ENCODE results near the gene TINAGL1. TPM values are rescaled to one million over a fixed set of nuclear protein-coding genes. Genes with fewer than 3 reads are reported as not detected.

TINAGL1 gene
- total RNA-seq, 1 experiment from 2014 or later = 0.23 TPM

GRCh38 chr1:31568895-31569595, 7.3 kb upstream of the TINAGL1 start:
- DNase-seq (ENCODE audit: low spot score) = no peak

DNA sequence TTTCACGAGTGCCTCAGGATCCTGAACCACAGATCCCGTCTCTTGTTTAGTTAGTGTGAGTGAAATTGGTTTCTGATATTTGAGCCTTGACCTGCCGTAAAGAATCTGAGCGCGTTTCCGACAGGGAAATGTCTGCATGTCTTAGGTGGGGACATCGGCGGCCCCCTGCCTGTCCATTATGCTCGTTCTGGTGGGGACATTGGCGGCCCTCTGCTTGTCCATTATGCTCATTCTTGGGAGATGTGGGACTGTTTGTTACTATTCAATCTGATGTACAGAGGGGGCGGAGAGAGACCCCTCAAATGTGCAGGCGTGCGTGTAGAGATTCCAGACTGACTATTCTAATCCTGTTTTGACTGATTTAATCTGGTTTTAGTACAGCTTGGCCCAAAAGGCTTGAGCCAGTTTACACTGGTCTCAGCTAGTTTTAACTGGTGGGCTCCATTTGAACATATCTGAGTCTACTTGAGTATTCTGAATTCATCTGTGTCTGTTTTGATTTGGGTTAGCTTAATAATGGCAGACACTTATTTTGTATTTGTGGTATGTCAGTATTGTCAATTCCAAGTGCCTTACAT, 6.6 kb upstream of the TINAGL1 start:
- DNase-seq (ENCODE audit: low spot score) = no peak

- no peak for DNase-seq (ENCODE audit: low spot score)
Measured at GRCh38 chr1:31570228-31570627, 6.1 kb upstream of the TINAGL1 start.

- DNase-seq (ENCODE audit: low spot score) = no peak
Measured at GRCh38 chr1:31570906-31571305, 5.4 kb upstream of the TINAGL1 start.

DNA sequence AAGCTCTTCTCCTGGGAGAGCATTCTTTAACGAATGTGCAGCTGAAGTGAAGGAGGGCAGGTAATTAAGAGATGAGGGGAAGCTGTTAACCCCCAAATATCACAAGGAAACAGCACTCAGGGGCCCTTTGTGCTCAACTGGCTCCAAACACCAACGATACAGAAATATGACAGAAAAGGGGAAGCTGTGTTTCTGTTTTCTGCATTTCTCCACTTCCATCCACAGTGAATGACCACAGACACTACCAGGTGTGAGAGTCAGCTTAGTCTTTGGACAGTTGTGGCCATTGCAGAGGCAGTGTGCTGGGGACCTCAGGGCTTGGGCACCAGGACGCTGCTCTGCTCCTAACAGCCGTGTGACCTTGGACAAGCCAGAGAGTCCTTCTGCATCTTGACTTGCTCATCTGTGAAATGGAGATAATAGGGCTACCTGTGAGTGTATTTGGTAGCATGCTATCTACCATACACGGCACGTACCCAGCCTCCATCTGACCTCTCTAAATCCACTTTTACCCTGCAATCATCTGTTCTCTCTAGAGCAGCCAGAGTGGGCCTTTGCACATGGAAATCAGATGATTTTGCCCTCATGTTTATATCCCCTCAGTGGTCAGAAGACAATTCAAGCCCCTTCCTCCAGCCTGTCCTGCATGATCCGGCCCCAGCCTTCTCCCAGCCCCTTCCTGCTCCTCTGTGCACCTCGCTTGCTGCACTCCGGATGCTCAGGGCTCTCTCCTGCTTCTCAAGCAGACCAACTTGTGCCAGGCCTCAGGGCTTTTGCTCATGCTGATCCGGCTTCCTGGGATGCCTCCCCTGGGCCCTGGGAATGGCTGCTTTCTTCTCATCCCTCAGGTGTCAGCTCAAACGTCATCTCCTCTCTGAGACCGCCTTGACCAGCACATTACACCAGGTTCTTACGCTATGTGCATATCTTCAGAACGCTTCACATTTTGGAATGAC, 4.7 kb upstream of the TINAGL1 start:
- DNase-seq (ENCODE audit: low spot score) = no peak

- no peak for DNase-seq (ENCODE audit: low spot score)
Measured at GRCh38 chr1:31572323-31573104, 3.8 kb upstream of the TINAGL1 start.

DNA sequence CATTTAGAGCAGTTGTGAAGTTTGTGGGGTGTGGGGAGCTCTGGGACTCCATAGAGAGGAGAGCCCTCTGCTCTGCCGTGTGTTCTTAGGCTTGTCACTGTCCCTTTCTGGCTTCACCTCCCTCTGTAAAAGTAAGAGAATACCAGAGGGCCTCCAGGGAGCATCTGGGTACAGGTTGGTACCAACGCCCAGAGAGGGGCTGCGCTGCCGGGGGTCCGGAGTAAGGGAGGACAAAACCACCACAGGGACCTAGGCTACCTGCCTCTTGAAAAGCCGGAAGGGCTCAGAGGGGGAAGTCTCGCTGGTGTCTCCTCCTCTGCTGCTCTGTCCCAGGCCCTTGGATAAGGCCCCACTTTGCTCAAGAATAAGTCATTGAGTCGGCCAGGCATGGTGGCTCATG, 3.1 kb upstream of the TINAGL1 start:
- no peak for DNase-seq (ENCODE audit: low spot score)

GRCh38 chr1:31574749-31575368, 1.5 kb upstream of the TINAGL1 start:
- DNase-seq (ENCODE audit: low spot score) = no peak

- DNase-seq (ENCODE audit: low spot score) = no peak
Measured at GRCh38 chr1:31575369-31576140, 760 bp upstream of the TINAGL1 start.

GRCh38 chr1:31576743-31577455, 584 bp downstream of the TINAGL1 start:
- DNase-seq (ENCODE audit: low spot score) = no peak

GRCh38 chr1:31577515-31578192, 1.3 kb downstream of the TINAGL1 start:
- DNase-seq (ENCODE audit: low spot score) = no peak

- DNase-seq (ENCODE audit: low spot score) = no peak
Measured at GRCh38 chr1:31579374-31579773, 3.1 kb downstream of the TINAGL1 start.

- DNase-seq (ENCODE audit: low spot score) = no peak
Measured at GRCh38 chr1:31580513-31580870, 4.2 kb downstream of the TINAGL1 start.

- no peak for DNase-seq (ENCODE audit: low spot score)
Measured at GRCh38 chr1:31580891-31581603, 4.7 kb downstream of the TINAGL1 start.

GRCh38 chr1:31581821-31582810, 5.8 kb downstream of the TINAGL1 start:
- DNase-seq (ENCODE audit: low spot score) = no peak

DNA sequence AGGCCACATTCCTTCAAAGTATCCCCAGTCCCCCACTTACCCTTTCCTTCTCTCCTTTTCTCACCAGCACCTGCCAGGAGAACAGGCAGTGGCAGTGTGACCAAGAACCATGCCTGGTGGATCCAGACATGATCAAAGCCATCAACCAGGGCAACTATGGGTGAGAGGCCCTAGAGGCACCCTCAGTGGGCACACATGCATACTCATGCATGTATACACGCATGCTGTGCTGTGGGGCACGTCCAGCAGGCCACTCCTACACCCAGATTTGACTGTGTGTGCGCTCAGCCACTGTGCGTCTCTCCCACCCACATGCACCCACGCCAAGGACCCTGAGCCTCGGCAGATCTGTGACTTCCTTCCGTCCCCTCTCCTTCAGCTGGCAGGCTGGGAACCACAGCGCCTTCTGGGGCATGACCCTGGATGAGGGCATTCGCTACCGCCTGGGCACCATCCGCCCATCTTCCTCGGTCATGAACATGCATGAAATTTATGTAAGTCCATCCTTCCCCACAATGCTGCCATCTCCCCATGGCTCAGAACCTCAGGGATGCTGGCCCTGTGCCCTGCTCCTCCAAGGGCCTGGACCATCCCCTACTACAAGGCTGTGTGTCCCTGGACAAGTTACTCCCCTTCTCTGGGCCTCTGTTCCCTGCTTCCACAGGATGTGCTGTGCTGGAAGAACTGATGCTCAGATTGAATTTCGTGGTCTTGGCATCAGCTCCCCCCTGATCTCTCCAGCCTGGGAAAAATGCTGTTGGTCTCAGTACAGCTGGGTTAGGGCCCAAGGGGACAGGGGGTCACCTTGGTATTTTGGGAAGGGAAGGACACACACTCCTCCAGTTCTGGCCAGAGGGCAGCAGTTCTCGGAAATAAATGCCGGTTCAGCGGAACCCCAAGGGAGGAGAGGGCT, 7.0 kb downstream of the TINAGL1 start:
- no peak for DNase-seq (ENCODE audit: low spot score)
